NCI-H446 (cell line): ENCODE results near the gene DGKI.

Experiments used
- DNase-seq, 2 experiments: peaks; one replicate each; lab custom pipeline; 2025; lab: John Stamatoyannopoulos, UW

Gene DGKI

DNA sequence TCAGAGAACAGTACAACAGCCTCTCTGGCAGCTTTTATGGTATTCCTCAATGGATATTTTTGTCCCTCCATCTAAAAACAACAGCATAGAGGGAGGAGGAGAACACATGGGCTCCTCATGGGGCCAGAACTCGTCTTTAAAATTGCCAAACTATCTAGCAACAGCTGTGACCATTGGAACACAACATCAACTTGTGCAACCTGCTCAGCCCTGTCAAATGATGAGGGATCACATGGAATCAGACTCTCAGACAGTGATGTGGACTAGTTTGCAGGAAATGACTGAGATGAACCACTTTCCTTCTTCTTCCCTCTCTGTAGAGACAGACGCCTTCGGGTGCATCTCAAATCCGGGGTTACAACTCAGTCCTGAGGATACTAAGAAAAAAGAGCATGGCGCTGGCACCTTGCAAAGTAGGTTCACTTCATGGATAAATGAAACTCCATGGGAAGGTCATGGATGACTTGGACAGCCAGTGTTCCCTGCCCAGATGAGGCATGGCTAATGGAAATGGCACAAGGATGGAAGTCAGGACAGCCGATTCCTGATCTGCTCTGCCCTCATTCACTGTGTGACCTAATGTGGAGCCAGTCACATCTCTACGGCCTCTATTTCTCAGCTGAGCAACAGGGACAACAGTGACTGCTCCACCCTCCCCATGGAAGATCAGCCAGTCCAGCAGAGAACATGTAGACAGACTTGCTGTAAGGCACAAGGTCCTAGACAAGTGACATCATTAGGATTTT is 24.6 kb upstream of the DGKI start:
- peak in 1 of 2 experiments; percentile 49 for DNase-seq

DNA sequence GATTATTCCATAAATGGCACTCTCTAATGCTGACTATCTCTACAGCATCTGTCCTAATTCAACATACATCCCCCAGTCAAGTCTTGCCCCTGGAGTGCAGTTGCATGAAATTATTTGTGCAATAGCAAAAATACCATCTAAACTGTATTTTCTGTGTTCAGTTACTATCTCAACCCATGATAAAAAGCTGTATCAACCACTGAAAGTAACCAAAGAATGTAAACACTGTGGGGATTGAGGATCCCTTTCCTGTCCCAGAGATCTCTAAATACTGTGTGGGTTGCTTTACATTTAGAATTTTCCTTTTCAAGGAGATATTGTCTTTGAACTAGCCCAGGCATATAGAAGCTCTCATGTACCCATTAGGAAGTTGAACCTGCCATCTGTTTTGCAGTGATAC is 23.9 kb upstream of the DGKI start:
- no peak for DNase-seq

DNA sequence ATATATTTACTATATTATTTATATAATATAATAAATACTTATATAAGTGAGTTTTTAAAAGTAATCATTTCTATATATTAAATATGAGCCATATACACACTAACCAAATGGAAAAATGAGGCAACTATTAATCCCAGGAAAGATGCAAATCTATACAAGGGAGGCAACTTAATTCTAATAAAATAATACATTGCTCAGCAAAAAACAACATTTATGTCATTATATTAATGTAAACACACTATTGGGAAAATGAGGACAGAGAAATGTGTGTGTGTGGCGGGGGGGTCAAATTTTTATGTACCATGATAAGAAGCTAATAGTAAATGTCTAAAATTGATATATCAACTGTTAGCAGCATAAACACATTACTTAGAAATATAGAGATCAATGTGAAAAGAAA is 23.3 kb upstream of the DGKI start:
- no peak for DNase-seq

GRCh38 chr7:137869260-137869659 is 22.5 kb upstream of the DGKI start:
- no peak for DNase-seq

- no peak for DNase-seq
These were observed 20.5 kb upstream of the DGKI start for GRCh38 chr7:137867289-137867688.

GRCh38 chr7:137865764-137866163 is 19.0 kb upstream of the DGKI start:
- DNase-seq, result no peak

- no peak for DNase-seq
These were observed 16.2 kb upstream of the DGKI start for GRCh38 chr7:137862964-137863363.

GRCh38 chr7:137862358-137862757 is 15.6 kb upstream of the DGKI start:
- no peak for DNase-seq

- DNase-seq, result no peak
These were observed 13.8 kb upstream of the DGKI start for GRCh38 chr7:137860542-137860941.

GRCh38 chr7:137853053-137853452 is 6.3 kb upstream of the DGKI start:
- DNase-seq, result no peak

- no peak for DNase-seq
These were observed 5.3 kb upstream of the DGKI start for GRCh38 chr7:137852108-137852507.

DNA sequence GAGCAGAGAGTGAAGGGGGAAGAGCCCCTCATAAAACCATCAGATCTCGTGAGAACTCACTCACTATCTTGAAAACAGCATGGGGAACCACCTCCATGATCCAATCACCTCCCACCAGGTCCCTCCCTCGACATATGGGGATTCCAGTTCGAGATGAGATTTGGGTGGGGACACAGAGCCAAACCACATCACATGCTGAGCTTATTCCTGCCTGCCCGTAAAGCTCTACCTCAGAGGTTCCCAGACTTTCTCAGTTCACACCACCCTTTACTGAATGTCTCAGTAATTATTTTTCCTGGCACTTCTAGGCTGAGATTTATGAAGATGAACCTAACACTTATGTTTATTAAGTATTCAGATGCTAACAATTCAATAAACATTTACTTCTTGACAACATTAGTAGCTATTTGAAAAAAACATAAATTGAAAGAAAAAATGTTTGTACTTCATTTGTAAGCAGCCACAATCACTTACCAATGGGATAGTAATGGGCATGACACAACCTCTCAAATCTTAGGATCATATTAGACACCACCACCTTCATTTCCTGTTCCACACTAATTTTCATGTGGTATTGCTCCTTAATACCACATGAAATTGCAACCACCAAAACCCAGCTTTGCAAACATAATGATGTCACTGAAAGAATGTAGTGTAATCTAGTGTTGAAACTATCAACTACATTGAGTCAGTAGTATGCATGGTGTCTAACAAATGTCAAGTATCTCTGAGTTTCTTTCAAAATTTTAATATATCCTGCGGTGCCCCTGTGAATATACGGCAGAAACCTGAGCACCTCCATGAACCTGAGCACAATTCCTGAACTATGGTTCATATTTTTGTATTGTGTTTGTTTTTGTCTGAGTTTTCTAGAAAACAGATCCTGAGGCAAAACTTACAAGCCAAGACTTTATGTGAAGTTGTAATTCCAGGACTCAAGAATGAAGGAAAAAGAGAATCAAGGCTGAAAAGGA is 4.5 kb upstream of the DGKI start:
- no peak for DNase-seq

- no peak for DNase-seq
These were observed 3.8 kb upstream of the DGKI start for GRCh38 chr7:137850571-137850970.

DNA sequence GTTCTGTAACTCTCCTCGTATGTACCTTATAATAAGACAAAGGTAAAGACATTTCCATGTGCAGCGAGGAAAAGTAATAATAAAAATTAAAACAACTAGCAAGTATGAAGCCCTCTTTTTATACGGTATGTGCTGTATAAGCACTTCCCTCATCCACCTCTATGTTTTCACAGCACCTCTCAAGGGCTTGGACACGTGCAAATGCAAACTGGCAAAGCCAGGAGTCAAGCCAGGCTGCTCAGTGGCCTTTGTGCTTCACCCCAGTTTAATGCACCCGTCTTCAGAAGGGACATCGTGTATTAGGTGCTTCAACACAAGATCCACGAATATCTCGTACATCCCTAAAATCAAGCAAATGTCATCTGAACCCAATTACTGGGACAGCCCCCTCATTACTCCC is 1.3 kb upstream of the DGKI start:
- no peak for DNase-seq

DNA sequence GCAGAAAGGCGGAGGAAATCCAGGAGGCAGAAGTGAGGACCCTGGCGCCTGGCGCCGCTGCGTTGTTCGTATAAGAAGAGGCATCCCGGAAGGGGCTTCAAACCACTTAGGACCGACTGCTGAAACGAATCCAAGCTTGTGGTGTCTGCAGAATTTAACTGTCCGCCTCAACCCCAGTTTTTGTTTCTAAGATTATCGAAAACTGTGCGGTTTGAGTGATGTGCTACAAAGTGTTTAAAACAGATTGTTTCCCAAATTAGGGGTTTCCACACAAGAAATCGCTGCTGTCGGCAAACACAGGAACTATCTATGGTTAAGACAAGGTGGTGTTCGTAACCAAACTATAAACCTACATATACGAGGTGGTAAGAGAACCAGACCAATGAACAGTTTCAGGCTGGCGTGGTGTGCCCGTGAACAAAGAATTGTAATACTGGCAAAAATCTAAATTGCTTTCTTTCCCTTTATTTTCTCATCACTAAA is 835 bp upstream of the DGKI start:
- DNase-seq, result no peak

GRCh38 chr7:137846549-137846826 is 286 bp downstream of the DGKI start:
- no peak for DNase-seq

GRCh38 chr7:137844677-137845425 is 1.9 kb downstream of the DGKI start:
- no peak for DNase-seq

- no peak for DNase-seq
These were observed 6.6 kb downstream of the DGKI start for GRCh38 chr7:137839903-137840779.

GRCh38 chr7:137838706-137839315 is 8.0 kb downstream of the DGKI start:
- no peak for DNase-seq

DNA sequence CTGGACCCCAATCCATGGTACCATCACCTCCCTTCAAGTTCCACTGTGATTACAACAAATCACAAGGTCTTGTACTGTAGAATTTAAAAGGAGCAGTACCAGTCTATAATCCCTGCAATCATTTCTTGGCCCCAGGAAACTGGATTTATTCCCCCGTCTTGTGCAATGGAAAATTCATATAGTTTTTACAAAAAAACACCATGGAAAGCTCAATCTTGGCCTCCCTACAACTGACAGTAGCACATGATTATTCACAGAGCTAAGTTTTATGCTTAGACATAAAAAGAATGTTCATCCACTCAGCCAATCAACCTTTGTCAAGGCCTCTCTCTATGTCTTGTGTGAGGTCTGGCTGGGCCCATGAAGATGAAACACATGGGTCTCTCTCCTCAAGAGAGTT is 10.2 kb downstream of the DGKI start:
- no peak for DNase-seq

DNA sequence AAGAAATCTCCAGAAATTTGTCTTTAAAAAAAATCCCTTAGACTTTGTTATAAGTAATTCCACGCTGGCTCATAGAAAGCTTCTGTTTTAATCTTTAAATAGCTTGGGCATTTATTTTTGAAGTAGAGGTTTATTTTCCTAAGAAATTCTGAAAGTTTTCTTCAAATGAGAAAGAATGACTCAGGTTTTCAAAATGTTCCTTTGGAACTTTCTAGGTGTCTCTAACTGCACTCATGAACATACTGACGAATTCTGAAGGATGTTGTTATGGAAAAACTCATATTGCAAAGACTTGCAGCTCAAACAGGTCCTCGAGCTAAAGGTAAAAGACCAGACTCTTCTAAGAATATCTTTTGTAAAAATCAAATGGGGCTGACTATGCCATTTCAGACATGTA is 10.7 kb downstream of the DGKI start:
- no peak for DNase-seq
